Neural cell (in vitro differentiated cells): ENCODE results near the gene ESPN. TPM values are rescaled to one million over a fixed set of nuclear protein-coding genes. Genes with fewer than 3 reads are reported as not detected.

ENCODE experiments used
- H2AFZ ChIP-seq: fragments of 200-600, 300-800 bp; sonication (generic), shearing (Covaris generic); 2 replicates; pipeline ENCODE4 v1.6.0; 2014; ENCODE audit warnings: low read depth, mild to moderate bottlenecking, antibody characterized with exemption, low read length, moderate library complexity
- H3F3A ChIP-seq: fragments of 200-600 bp; shearing (Covaris generic); 2 replicates; pipeline ENCODE4 v1.6.1; 2016; ENCODE audit warnings: mild to moderate bottlenecking, moderate library complexity, mixed read lengths, antibody characterized with exemption, low read length; ENCODE audit not compliant: insufficient read depth, poor library complexity, severe bottlenecking
- H3K27ac ChIP-seq: fragments of 200-600, 300-800 bp; sonication (generic), shearing (Covaris generic); 2 replicates; pipeline ENCODE4 v1.5.1; 2014; ENCODE audit warnings: mild to moderate bottlenecking, low read length, moderate library complexity
- H3K27me3 ChIP-seq: fragments of 300-800, 200-600 bp; sonication (generic), shearing (Covaris generic); 2 replicates; pipeline ENCODE4 v1.6.0; 2014; ENCODE audit warnings: mild to moderate bottlenecking, low read depth, low read length, moderate library complexity; ENCODE audit not compliant: insufficient read depth
- H3K36me3 ChIP-seq: fragments of 300-800, 200-600 bp; sonication (generic), shearing (Covaris generic); 2 replicates; pipeline ENCODE4 v1.5.1; 2014; ENCODE audit warnings: mild to moderate bottlenecking, antibody characterized with exemption, low read length, moderate library complexity; ENCODE audit not compliant: insufficient read depth
- H3K4me2 ChIP-seq: fragments of 300-800, 200-600 bp; sonication (generic), shearing (Covaris generic); 2 replicates; pipeline ENCODE4 v1.6.0; 2014; ENCODE audit warnings: mild to moderate bottlenecking, low read length
- H3K4me3 ChIP-seq: fragments of 300-800, 200-600 bp; sonication (generic), shearing (Covaris generic); 2 replicates; pipeline ENCODE4 v1.5.1; 2014; ENCODE audit warnings: mild to moderate bottlenecking, low read length, moderate library complexity
- H3K79me2 ChIP-seq: fragments of 200-600 bp; shearing (Covaris generic); replicated peaks from 2 replicates; pipeline ENCODE4 v1.6.0; 2014; ENCODE audit warnings: mild to moderate bottlenecking, low read length, moderate library complexity; ENCODE audit not compliant: insufficient read depth
- H3K9ac ChIP-seq: fragments of 300-800, 200-600 bp; sonication (generic), shearing (Covaris generic); 2 replicates; pipeline ENCODE4 v1.6.1; 2016; ENCODE audit warnings: mild to moderate bottlenecking, low read length, mixed read lengths
- H3K9me2 ChIP-seq: fragments of 200-600 bp; shearing (Covaris generic); 2 replicates; pipeline ENCODE4 v1.6.1; 2016; ENCODE audit warnings: mild to moderate bottlenecking, low read length, mixed read lengths; ENCODE audit not compliant: insufficient read depth
- H3K9me3 ChIP-seq: fragments of 200-600, 300-800 bp; sonication (generic), shearing (Covaris generic); 2 replicates; pipeline ENCODE4 v1.6.1; 2016; ENCODE audit warnings: mild to moderate bottlenecking, mixed run types, low read length, moderate library complexity, mixed read lengths
- H4K20me1 ChIP-seq: fragments of 200-600 bp; shearing (Covaris generic); 2 replicates; pipeline ENCODE4 v1.6.1; 2016; ENCODE audit warnings: mild to moderate bottlenecking, mixed run types; ENCODE audit not compliant: insufficient read depth
- EP300 ChIP-seq: fragments of 450-650 bp; conservative IDR thresholded peaks from 2 replicates; pipeline ENCODE4 v1.6.1; 2014; ENCODE audit warnings: antibody characterized with exemption, mild to moderate bottlenecking, moderate library complexity; ENCODE audit not compliant: poor library complexity, severe bottlenecking
- EZH2 ChIP-seq: fragments of 200-600, 300-800 bp; shearing (Covaris generic), sonication (generic); IDR thresholded peaks from 2 replicates; pipeline ENCODE4 v1.6.1; 2014; ENCODE audit warnings: antibody characterized with exemption, low read length, borderline replicate concordance, mild to moderate bottlenecking; ENCODE audit not compliant: insufficient read depth, poor library complexity, severe bottlenecking
- MXI1 ChIP-seq: fragments of 450-650 bp; conservative IDR thresholded peaks from 2 replicates; pipeline ENCODE4 v1.6.1; 2014; ENCODE audit warnings: antibody characterized with exemption, mild to moderate bottlenecking; ENCODE audit not compliant: poor library complexity, severe bottlenecking
- POLR2AphosphoS5 ChIP-seq: IDR thresholded peaks from 2 replicates; pipeline ENCODE4 v1.6.1; 2012
- RAD21 ChIP-seq: fragments of 450-650 bp; conservative IDR thresholded peaks from 2 replicates; pipeline ENCODE4 v1.6.1; 2014; ENCODE audit warnings: antibody characterized with exemption, mild to moderate bottlenecking, moderate library complexity
- SMC3 ChIP-seq: fragments of 450-650 bp; conservative IDR thresholded peaks from 2 replicates; pipeline ENCODE4 v1.6.1; 2014; ENCODE audit warnings: antibody characterized with exemption, mild to moderate bottlenecking, moderate library complexity; ENCODE audit not compliant: poor library complexity
- TAF1 ChIP-seq: IDR thresholded peaks from 2 replicates; pipeline ENCODE4 v1.6.1; 2012; ENCODE audit warnings: low read depth
- polyA plus RNA-seq: library from polyadenylated mRNA; depleted of rRNA; stranded (reverse); fragments of >200 nt; gene quantifications from 2 replicates; pipeline ENCODE4 v1.2.3, GENCODE V29; 2014
- TF ChIP-seq, protein P1 (sequence below): fragments of 450-650 bp; IDR thresholded peaks from 2 replicates; pipeline ENCODE4 v1.5.1; 2014; ENCODE audit warnings: antibody characterized with exemption, mild to moderate bottlenecking, moderate library complexity; ENCODE audit not compliant: poor library complexity, severe bottlenecking
- TF ChIP-seq, protein P2 (sequence below): IDR thresholded peaks from 2 replicates; pipeline ENCODE4 v1.6.1; 2012; ENCODE audit warnings: borderline replicate concordance

The ESPN gene
- polyA plus RNA-seq, 1 donor from 2014 or later: not detected

DNA sequence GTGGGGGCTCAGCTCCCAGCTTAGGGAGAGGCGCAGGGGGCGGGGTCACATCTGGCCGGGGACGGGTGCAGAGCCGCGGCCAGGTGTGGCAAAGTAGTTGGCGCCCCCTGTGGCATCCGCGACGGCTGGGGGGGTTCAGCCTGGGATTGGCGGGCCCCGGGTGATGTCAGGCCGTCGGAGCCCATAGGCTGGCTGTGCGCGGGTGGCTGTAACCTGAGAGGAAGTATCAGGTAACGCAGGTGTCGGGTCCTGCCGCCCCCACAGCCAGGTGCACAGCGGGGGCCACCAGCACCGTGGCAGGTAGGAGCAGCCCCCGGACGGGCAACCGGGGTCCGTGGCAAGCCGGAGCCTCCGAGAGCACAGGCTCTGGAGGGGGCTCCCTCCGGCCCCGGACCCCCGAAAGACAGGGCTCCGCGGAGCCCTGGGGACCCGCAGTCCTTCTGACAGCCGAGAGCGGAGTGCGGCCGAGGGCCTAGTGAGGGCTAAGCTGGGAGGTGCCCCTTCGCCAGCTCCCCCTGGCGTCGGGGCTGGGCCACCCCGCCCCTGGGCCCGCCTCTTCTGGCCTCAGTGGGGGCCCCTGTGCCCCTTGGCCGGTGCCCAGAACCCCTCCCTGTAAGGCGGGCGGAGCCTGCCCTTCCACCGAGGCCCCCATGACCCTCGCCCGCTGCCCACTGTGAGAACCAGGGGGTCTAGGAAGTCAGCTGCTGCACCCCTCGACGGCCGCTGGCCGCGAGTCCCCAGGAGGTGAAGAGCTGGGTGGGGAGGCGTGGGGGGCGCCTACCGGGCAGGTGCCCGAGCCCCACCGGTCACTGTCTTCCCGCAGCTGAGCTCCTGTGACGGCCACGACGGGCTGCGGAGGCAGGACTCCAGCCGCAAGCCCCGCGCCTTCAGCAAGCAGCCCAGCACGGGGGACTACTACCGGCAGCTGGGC is 23.5 kb downstream of the ESPN start:
- no peak overlapping the region for H3K27ac ChIP-seq

DNA sequence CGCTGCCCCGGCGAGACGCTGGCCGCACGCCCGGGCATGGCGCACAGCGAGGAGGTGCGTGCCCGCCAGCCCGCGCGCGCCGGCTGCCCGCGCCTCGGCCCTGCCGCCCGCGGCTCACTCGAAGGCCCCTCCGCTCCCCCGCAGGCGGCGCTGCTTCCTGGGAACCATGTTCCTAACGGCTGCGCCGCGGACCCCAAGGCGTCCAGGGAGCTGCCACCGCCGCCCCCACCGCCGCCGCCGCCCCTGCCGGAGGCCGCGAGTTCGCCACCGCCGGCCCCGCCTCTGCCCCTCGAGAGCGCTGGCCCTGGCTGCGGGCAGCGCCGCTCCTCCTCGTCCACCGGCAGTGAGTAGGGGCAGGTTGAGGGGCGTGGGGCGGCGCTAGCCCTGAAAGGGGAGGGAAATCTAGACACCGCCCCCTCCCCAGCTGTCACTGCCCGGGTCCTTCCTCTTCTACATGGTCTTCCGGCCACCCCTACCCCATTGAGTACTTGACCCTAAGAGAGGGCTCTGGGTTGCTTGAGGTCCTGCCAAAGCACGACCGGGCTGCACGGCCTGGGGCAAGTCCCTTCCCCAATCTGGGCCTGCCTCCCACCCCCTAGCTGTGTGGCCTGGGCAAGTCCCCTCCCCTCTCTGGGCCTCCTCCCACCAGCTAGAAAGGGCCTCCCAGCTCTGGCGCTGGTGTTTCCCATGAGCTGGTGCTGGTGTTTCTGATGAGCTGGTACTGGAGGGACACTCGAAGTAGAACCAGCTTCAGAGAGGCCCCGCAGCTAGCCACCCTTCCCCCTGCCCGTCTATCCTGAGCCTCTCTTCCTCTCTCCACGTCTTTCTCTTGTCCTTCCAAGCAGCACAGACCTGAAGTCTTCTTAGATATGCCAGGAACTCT is 24.4 kb downstream of the ESPN start:
- Histone ChIP-seq H4K20me1 (no peaks in the 10 kb centered on the region), H2AFZ (no peak overlapping the region), H3K4me3 (no peak overlapping the region), H3K9me2 (no peaks in the 10 kb centered on the region), H3K79me2 (no peaks in the 10 kb centered on the region), H3K9ac (no peak overlapping the region), H3K36me3 (no peaks in the 10 kb centered on the region), H3K27ac (no peak overlapping the region), H3K4me2 (no peak overlapping the region), H3K27me3 (peaks cover 36% of the 10 kb centered on the region), H3F3A (no peaks in the 10 kb centered on the region), H3K9me3 (no peaks in the 10 kb centered on the region)
- TF ChIP-seq POLR2AphosphoS5: no peak
- TF ChIP-seq EP300: no peak
- no peak for TF ChIP-seq SMC3
- TF ChIP-seq, protein P1, sequence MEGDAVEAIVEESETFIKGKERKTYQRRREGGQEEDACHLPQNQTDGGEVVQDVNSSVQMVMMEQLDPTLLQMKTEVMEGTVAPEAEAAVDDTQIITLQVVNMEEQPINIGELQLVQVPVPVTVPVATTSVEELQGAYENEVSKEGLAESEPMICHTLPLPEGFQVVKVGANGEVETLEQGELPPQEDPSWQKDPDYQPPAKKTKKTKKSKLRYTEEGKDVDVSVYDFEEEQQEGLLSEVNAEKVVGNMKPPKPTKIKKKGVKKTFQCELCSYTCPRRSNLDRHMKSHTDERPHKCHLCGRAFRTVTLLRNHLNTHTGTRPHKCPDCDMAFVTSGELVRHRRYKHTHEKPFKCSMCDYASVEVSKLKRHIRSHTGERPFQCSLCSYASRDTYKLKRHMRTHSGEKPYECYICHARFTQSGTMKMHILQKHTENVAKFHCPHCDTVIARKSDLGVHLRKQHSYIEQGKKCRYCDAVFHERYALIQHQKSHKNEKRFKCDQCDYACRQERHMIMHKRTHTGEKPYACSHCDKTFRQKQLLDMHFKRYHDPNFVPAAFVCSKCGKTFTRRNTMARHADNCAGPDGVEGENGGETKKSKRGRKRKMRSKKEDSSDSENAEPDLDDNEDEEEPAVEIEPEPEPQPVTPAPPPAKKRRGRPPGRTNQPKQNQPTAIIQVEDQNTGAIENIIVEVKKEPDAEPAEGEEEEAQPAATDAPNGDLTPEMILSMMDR: no peak

More for the DNA sequence above, 23.5 kb downstream of the ESPN start:
- no peak overlapping the region for H3K9ac ChIP-seq
- no peaks in the 10 kb centered on the region for H4K20me1 ChIP-seq
- no peaks in the 10 kb centered on the region for H3K36me3 ChIP-seq
- H3K9me2 ChIP-seq: no peaks in the 10 kb centered on the region
- H3K27me3 ChIP-seq: peaks cover 36% of the 10 kb centered on the region
- H3F3A ChIP-seq: no peaks in the 10 kb centered on the region
- no peak overlapping the region for H3K4me2 ChIP-seq
- H3K79me2 ChIP-seq: no peaks in the 10 kb centered on the region
- TF ChIP-seq SMC3 (no peak), RAD21 (no peak), EZH2 (peak; percentile 58), POLR2AphosphoS5 (no peak), TAF1 (no peak), EP300 (no peak), MXI1 (no peak)
- TF ChIP-seq, protein P1: peak; percentile 13
- TF ChIP-seq, protein P2, sequence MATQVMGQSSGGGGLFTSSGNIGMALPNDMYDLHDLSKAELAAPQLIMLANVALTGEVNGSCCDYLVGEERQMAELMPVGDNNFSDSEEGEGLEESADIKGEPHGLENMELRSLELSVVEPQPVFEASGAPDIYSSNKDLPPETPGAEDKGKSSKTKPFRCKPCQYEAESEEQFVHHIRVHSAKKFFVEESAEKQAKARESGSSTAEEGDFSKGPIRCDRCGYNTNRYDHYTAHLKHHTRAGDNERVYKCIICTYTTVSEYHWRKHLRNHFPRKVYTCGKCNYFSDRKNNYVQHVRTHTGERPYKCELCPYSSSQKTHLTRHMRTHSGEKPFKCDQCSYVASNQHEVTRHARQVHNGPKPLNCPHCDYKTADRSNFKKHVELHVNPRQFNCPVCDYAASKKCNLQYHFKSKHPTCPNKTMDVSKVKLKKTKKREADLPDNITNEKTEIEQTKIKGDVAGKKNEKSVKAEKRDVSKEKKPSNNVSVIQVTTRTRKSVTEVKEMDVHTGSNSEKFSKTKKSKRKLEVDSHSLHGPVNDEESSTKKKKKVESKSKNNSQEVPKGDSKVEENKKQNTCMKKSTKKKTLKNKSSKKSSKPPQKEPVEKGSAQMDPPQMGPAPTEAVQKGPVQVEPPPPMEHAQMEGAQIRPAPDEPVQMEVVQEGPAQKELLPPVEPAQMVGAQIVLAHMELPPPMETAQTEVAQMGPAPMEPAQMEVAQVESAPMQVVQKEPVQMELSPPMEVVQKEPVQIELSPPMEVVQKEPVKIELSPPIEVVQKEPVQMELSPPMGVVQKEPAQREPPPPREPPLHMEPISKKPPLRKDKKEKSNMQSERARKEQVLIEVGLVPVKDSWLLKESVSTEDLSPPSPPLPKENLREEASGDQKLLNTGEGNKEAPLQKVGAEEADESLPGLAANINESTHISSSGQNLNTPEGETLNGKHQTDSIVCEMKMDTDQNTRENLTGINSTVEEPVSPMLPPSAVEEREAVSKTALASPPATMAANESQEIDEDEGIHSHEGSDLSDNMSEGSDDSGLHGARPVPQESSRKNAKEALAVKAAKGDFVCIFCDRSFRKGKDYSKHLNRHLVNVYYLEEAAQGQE: no peak
- no peak overlapping the region for H2AFZ ChIP-seq
- H3K4me3 ChIP-seq: no peak overlapping the region
- no peaks in the 10 kb centered on the region for H3K9me3 ChIP-seq
